UCSD-AML1 (cell line): ENCODE data around the gene KLF7.

Experiments used
- DNase-seq: peaks from one replicate; lab custom pipeline; 2025; ENCODE audit not compliant: unreplicated experiment; lab: John Stamatoyannopoulos, UW

KLF7 gene

GRCh38 chr2:207165121-207166038, at the start of gene KLF7:
KLF7 (minus strand) TSS chr2:207165948; CDS start chr2:207165568, 380 bp downstream.
- DNase-seq = no peak

GRCh38 chr2:207215308-207215707, 49.6 kb upstream of the KLF7 start:
- no peak for DNase-seq

- DNase-seq = no peak
These were observed 48.7 kb upstream of the KLF7 start for GRCh38 chr2:207214446-207214845.

- DNase-seq = no peak
These were observed 40.3 kb upstream of the KLF7 start for GRCh38 chr2:207206011-207206410.

- no peak for DNase-seq
These were observed 39.6 kb upstream of the KLF7 start for GRCh38 chr2:207205173-207205957.

- DNase-seq = no peak
These were observed 37.3 kb upstream of the KLF7 start for GRCh38 chr2:207203056-207203455.

GRCh38 chr2:207202645-207203044, 36.9 kb upstream of the KLF7 start:
- no peak for DNase-seq

GRCh38 chr2:207201416-207201815, 35.7 kb upstream of the KLF7 start:
- DNase-seq = no peak

GRCh38 chr2:207200136-207200535, 34.4 kb upstream of the KLF7 start:
- no peak for DNase-seq

- no peak for DNase-seq
These were observed 28.3 kb upstream of the KLF7 start for GRCh38 chr2:207194028-207194427.

GRCh38 chr2:207188626-207189419, 23.1 kb upstream of the KLF7 start:
- no peak for DNase-seq

GRCh38 chr2:207185372-207185771, 19.6 kb upstream of the KLF7 start:
- no peak for DNase-seq

- no peak for DNase-seq
These were observed 19.0 kb upstream of the KLF7 start for GRCh38 chr2:207184768-207185167.

- DNase-seq = no peak
These were observed 18.6 kb upstream of the KLF7 start for GRCh38 chr2:207184348-207184747.

GRCh38 chr2:207183506-207183905, 17.8 kb upstream of the KLF7 start:
- DNase-seq = no peak

- no peak for DNase-seq
These were observed 17.2 kb upstream of the KLF7 start for GRCh38 chr2:207182911-207183310.

- DNase-seq = no peak
These were observed 16.0 kb upstream of the KLF7 start for GRCh38 chr2:207181526-207182274.

- DNase-seq = no peak
These were observed 15.0 kb upstream of the KLF7 start for GRCh38 chr2:207180741-207181140.

- DNase-seq = no peak
These were observed 10.5 kb upstream of the KLF7 start for GRCh38 chr2:207176247-207176646.

- DNase-seq = no peak
These were observed 7.9 kb upstream of the KLF7 start for GRCh38 chr2:207173641-207174040.
